Stimulated activated CD4-positive, alpha-beta T cell treated with anti-CD3 and anti-CD28 coated beads, Interleukin-1b, Interleukin-23, amount 100 ng/mL, for 24 hours (primary cell): ENCODE measurements around the gene BICDL2.
"Not testable (repeated sequence)": the region's sequence is repeated elsewhere in the genome, so short reads cannot be mapped to it uniquely, and the experiment has no call there.

Source experiments
- DNase-seq, 4 experiments: peaks; one replicate each; pipeline ENCODE4 v3.0.0-alpha.2; 2020; ENCODE audit warnings: low read depth in 4 of 4, low spot score in 1 of 4

Gene BICDL2

GRCh38 chr16:3065069-3065741 is 28.5 kb upstream of the BICDL2 start, which contains the start of gene IL32:
Gene IL32, plus strand, starts transcription at chr16:3065640. Its CDS starts 172 bp downstream, at chr16:3065812.
- peak in 2 of 4 experiments; percentile 45 to 77 for DNase-seq

GRCh38 chr16:3063625-3064386 is 27.1 kb upstream of the BICDL2 start:
- DNase-seq: no peak

- no peak for DNase-seq
These were observed 25.8 kb upstream of the BICDL2 start for GRCh38 chr16:3062553-3062952.

- DNase-seq: no peak
These were observed 23.8 kb upstream of the BICDL2 start for GRCh38 chr16:3060339-3061127.

GRCh38 chr16:3059723-3060242 is 23.0 kb upstream of the BICDL2 start:
- DNase-seq: no peak

GRCh38 chr16:3059041-3059722 is 22.4 kb upstream of the BICDL2 start:
- DNase-seq: peak; percentile 65 to 82 (median 76)

GRCh38 chr16:3058139-3059030 is 21.6 kb upstream of the BICDL2 start:
- no peak for DNase-seq

GRCh38 chr16:3057181-3058138 is 20.7 kb upstream of the BICDL2 start:
- DNase-seq: no peak

- DNase-seq: no peak
These were observed 19.8 kb upstream of the BICDL2 start for GRCh38 chr16:3056336-3057180.

GRCh38 chr16:3055734-3056115 is 19.0 kb upstream of the BICDL2 start:
- DNase-seq: not testable (repeated sequence)

- no peak for DNase-seq
These were observed 18.4 kb upstream of the BICDL2 start for GRCh38 chr16:3054965-3055733.

GRCh38 chr16:3053330-3053710 is 16.6 kb upstream of the BICDL2 start:
- not testable (repeated sequence) for DNase-seq

- not testable (repeated sequence) for DNase-seq
These were observed 16.0 kb upstream of the BICDL2 start for GRCh38 chr16:3052571-3053329.

- no peak for DNase-seq
These were observed 14.8 kb upstream of the BICDL2 start for GRCh38 chr16:3051494-3051893.

GRCh38 chr16:3051009-3051408 is 14.3 kb upstream of the BICDL2 start:
- no peak for DNase-seq

GRCh38 chr16:3050487-3050886 is 13.7 kb upstream of the BICDL2 start:
- DNase-seq: no peak
